C1 segment of cervical spinal cord (tissue), 14 donors: ENCODE results near the gene CLEC17A.
"Not testable (repeated sequence)": the region's sequence is repeated elsewhere in the genome, so short reads cannot be mapped to it uniquely, and the experiment has no call there.

Source experiments
- DNase-seq, 14 donors: peaks; one replicate each; lab custom pipeline; 2025; lab: John Stamatoyannopoulos, UW

Gene CLEC17A

GRCh38 chr19:14558370-14559066, 24.4 kb upstream of the CLEC17A start:
- no peak for DNase-seq

DNA sequence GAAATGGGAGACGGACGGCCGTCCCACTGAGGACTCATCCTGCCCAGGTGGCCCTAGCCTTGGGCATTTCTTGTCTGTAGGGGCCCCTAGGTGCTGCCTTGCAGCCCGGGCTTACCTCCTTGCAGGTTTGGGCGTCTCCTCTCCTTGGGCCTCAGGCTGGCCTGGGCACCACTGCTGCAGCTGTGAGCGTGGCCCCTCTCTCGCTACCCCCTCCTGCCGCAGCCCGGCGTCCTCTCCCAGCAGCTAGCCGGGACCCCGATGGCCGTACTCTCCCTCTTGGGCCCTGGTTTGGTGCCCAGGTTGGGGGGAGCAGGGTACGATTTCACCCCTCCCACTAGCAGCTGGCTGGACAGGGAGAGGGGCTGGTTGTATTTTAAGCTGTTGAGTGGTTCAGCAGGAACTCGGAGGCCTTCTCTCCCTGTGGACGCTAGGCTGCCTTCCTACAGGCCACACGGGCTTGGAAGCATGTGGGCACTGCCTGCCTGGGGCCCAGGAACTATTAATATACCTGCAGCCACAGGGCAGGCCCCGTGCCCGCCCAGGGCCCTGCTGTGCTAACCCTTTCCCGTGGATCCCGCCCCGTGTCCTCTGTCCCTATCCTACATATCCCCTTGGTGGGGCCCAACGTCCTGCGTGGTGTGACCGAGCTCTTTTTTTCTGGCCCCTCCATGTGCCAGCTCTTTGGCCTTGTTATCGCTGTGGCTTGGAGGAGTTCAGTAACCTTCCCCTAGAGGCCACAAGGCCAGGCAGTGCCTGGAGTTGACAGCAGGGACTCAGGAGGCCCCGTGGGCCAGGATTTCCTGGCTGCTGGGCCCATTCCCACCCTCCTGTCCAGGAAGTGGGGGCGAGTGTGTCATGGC, 22.7 kb upstream of the CLEC17A start:
- DNase-seq = peak in 2 of 14 donors; percentile 36 to 52

GRCh38 chr19:14560776-14561108, 22.1 kb upstream of the CLEC17A start:
- no peak for DNase-seq

DNA sequence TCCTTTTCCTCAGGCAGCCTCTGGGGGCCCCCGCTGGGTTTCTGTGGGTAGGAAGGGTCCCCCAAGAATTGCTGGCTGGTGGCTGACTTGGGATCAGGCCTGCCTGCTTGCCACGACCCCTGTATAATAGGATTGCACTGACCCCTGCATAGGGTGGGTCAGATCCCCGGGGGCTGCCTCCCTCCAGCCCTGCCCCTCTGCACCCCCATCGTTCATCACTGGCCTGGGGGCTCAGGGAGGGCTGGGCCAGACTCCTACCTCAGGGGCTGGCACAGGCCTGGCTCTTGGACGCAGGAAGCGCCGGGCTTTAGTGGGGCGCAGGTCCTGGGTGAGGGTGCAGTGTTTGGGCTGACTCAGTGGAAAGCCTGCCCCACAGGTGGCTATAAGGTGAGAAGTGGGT, 21.6 kb upstream of the CLEC17A start:
- DNase-seq = no peak

DNA sequence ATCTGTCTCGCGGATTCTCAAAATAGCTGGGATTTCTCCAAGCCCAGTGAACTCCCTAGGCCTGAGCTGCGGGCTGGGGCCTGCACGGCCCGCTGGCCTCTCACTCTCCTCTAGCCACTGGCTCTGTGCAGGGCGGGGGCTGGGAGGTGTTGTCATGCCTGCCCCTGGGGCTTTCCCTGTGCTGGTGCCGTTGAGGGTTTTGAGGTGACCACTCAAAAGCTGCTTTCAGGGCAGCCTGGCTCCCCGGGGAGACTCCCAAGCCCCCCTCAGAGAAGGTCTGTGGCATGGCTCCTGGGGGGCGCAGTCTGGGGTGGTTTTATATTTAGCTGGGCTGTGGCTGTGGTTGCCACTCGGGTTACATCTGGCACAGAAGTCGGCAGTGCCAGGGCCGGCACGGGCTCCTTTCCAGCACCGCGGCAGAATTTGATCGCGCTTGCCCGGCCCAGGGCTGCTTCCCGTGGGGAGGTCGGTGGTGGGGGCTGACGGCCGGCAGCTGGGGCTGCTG, 21.0 kb upstream of the CLEC17A start:
- peak in 11 of 14 donors; percentile 39 to 84 (median 65) for DNase-seq

- no peak for DNase-seq
Observed at GRCh38 chr19:14562660-14563589, 20.0 kb upstream of the CLEC17A start.

DNA sequence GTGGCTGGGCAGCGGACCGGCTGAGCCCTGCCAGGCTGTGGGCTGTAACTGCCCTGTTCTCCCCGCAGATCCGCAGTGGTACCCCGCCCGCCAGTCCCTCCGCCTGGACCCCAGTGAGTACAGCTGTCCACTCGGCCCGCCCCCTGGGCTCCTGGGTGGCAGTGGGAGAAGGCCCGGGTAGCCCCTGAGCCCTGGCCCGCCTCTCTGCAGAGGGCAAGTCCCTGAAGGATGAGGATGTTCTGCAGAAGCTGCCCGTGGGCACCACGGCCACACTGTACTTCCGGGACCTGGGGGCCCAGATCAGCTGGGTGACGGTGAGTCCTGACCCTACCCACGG, 19.3 kb upstream of the CLEC17A start:
- DNase-seq = no peak

DNA sequence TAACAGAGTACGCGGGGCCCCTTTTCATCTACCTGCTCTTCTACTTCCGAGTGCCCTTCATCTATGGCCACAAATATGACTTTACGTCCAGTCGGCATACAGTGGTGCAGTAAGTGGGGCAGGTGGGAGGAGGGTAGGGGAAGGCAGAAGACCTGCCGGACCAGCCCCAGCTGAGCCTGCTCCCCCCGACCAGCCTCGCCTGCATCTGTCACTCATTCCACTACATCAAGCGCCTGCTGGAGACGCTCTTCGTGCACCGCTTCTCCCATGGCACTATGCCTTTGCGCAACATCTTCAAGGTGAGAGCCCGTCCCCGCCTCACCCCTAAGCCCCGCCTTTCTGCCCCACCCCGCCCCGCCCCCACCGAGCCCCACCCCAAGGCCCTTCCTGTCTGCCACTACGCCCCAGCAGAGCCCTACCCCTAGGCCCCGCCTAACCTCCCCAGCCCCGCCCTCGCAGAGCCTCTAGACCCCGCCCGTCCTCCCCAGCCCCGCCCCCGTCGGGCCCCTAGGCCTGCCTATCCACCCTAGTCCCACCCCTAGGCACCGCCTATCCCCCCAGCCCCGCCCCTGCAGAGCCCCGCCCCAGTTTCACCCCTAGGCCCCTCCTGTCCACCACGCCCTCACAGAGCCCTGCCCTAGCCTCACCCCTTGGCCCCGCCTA, 18.8 kb upstream of the CLEC17A start:
- DNase-seq = no peak

DNA sequence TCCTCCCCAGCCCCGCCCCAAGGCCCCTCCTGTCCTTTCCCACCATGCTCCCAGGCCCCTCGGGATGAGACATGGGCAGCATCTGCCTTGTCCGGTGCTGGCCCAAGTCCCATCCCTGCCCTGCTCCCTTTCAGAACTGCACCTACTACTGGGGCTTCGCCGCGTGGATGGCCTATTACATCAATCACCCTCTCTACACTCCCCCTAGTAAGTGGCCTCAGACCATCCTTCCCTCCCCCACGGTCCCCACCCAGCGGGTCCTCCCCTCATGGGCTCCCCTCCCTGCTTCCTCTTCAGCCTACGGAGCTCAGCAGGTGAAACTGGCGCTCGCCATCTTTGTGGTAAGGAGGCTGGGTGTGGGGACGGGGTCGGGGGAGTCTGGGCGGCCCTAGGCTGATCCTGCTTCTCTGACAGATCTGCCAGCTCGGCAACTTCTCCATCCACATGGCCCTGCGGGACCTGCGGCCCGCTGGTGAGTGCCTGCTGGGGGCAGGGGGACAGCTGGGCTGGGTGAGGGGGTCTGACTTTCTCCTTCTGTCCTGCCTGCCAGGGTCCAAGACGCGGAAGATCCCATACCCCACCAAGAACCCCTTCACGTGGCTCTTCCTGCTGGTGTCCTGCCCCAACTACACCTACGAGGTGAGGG, 18.1 kb upstream of the CLEC17A start:
- DNase-seq = not testable (repeated sequence)

- no peak for DNase-seq
Observed at GRCh38 chr19:14565298-14565679, 17.6 kb upstream of the CLEC17A start.

DNA sequence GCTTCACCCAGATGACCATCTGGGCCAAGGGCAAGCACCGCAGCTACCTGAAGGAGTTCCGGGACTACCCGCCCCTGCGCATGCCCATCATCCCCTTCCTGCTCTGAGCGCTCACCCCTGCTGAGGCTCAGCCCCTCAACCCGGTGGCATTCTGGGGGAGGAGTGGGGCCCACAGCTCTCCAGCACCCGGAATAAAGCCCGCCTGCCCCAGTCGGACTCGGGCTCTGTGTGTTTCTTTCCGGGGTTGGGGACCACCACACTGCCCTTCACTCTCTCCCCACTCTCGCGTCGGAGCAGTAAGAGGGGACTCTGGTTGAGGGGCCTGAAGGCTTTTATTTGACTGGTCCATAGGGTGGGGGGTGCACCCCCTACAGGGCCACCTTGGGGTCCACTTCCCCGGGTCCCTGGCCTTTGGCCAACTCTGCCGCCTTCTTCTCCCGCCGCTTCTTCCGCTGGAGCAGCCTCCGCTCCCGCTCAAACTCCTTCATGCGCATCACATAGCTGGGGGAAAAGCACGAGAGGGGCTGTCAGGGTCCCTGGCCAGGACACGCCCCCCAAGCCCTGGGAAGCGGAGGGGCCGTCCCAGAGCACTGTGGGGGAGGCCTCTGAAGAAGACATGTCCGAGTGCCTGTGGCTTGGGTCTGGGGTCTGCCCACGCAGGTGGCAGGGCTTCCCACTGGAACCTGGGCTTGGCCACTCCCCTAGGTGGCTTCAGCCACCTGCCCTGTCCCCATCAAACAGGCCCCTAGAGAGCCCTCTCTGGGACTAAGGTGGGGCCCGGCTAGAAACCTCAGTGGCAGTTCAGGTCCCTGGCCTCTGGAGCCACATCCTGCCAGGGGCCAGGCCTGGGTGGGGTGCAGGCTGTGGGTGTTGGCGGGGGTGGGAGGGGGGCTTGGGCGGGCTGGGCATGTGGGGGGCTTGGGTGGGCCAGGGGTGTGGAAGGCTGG, 16.8 kb upstream of the CLEC17A start:
- no peak for DNase-seq

DNA sequence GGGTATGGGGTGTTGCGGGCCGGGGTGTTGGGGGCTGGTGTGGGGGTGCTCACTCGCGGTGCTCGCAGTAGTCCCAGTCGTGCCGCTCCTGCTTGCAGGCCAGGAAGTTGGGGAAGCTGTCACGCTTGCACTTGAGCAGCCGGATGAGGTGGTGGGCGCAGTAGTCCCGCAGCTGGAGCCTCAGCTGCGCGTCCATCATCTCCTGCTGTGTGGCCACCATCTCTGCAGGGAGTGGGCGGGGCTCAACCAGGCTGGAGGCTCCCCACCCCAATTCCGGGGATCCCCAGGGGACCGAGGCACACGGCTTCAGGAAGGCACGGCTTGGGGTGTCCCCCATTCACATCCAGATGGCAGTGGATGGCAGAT, 16.2 kb upstream of the CLEC17A start:
- DNase-seq = no peak

DNA sequence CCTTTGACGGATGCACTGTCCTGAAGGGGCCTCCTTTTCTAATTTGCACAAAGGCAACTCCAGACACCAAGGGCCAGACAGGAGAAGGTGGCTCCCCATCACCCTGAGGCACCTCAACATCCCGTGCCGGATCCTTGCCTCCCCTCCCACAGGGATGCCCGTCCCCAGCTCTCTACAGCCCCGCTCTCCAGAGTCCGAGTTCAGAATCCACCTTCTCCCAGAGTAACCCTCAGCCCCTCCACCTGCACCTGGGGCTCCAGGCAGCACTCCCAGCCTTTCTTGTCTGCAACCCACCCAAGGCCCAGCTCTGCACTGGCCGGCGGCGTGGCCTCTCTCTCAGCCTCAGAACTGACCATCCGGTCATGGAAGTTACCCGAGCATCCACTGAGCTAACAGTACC, 15.8 kb upstream of the CLEC17A start:
- no peak for DNase-seq

- no peak for DNase-seq
Observed at GRCh38 chr19:14570864-14571527, 11.9 kb upstream of the CLEC17A start.

- peak; percentile 31 to 92 (median 85) for DNase-seq
Observed at GRCh38 chr19:14571695-14572490, 11.0 kb upstream of the CLEC17A start, which contains the start of gene NDUFB7. TSS of gene NDUFB7 (minus strand) at chr19:14572066. CDS start at chr19:14572000, 66 bp downstream.

GRCh38 chr19:14575428-14575980, 7.4 kb upstream of the CLEC17A start:
- DNase-seq = no peak

GRCh38 chr19:14576363-14576762, 6.5 kb upstream of the CLEC17A start:
- DNase-seq = no peak

GRCh38 chr19:14577264-14577663, 5.6 kb upstream of the CLEC17A start:
- DNase-seq = no peak
